Fibroblast of pulmonary artery (primary cell): ENCODE results near the gene ZDHHC14.

Experiments used
- DNase-seq: peaks from one replicate; pipeline ENCODE4 v3.0.0-alpha.2; 2010; ENCODE audit warnings: low read depth
- H3K4me3 ChIP-seq: replicated peaks from 2 replicates; pipeline ENCODE4 v1.5.1; 2011; ENCODE audit warnings: low read depth, mild to moderate bottlenecking, control low read depth, low read length, moderate library complexity
- TF ChIP-seq, protein P1 (sequence below): IDR thresholded peaks from 2 replicates; pipeline ENCODE4 v1.5.1; 2011; ENCODE audit warnings: mild to moderate bottlenecking, control low read depth, low read length, inconsistent platforms; ENCODE audit errors: missing control alignments

ZDHHC14 gene

DNA sequence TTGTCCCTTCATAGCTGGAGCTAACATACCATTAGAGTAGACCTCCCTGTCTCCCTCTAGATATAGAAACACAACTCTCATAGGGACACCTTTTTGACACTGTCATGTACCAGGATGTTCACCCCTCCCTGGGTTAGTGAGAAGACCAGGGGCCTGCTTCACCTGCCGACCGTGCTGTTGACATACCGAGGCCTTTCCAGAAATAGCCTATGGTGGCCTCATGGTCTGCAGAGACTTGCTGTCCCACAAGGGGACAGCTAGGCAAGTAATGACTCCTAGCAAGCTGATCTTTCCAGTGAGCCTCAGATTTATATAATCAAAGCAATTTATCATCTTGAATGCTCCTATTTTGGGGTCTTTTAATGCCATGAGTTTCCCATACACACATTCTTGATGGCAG is 15.0 kb downstream of the ZDHHC14 start:
- H3K4me3 ChIP-seq = no peak overlapping the region
- TF ChIP-seq, protein P1, sequence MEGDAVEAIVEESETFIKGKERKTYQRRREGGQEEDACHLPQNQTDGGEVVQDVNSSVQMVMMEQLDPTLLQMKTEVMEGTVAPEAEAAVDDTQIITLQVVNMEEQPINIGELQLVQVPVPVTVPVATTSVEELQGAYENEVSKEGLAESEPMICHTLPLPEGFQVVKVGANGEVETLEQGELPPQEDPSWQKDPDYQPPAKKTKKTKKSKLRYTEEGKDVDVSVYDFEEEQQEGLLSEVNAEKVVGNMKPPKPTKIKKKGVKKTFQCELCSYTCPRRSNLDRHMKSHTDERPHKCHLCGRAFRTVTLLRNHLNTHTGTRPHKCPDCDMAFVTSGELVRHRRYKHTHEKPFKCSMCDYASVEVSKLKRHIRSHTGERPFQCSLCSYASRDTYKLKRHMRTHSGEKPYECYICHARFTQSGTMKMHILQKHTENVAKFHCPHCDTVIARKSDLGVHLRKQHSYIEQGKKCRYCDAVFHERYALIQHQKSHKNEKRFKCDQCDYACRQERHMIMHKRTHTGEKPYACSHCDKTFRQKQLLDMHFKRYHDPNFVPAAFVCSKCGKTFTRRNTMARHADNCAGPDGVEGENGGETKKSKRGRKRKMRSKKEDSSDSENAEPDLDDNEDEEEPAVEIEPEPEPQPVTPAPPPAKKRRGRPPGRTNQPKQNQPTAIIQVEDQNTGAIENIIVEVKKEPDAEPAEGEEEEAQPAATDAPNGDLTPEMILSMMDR = no peak
- DNase-seq = no peak

DNA sequence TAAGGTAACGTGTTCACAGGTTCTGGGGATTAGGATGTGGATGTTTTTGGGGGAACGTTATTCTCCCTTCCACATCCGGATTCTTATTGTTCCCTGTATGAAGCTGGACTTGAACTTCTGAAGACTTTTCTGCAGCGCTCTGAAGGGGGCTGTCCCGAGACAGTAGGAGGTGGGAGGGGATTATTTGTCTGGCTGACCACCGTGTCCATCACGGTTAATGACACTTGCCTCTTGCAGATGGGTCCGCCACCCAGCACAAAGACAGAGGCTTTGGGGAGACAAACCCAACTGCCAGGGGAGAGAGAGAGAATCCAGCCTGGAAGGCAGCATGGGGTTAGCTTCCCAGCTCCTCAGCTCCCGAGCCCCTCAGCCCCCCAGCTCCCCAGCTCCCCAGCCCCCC is 16.7 kb downstream of the ZDHHC14 start:
- TF ChIP-seq, protein P1 = no peak
- DNase-seq = no peak
- H3K4me3 ChIP-seq = no peak overlapping the region

DNA sequence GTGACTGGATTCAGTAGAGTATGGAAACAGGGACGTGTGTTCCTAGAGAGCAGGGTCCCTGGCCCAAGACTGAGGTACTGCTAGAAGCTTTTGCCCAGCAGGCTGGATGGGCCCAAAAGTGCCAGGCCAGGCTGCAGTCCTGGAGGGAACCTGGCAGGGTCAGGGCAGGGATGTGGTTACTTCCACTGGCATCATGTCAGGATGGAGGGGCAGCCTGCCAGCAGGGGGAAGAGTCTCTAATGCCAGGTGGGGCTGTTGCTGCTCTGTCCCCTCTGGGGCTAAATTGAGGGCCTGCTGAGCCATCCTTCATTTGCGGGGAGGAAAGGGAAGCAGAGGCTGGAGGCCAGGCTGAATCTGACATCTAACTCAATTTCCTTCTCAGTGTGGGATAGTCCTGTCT is 17.2 kb downstream of the ZDHHC14 start:
- TF ChIP-seq, protein P1 = no peak

DNA sequence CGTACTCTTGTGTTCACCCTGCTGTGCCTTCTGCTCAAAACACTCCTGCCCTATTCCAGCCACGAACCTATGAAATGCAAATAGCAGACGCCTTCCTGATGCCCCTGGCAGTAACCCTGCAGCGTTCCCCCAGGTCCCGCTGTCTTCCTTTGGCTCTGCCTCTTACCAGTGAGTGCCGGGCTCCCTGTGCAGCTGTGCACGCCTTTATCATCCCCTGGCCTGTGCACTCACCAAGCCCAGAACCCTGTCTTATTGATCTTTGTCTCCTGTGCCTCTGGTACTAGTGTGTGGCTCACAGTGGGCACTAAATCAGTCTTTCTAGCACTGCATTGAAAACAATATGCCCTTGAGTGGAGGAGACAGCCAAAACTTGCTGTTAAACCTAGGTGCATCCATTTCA is 19.7 kb downstream of the ZDHHC14 start:
- no peak overlapping the region for H3K4me3 ChIP-seq
- TF ChIP-seq, protein P1 = no peak
- DNase-seq = no peak

More for the DNA sequence above, 17.2 kb downstream of the ZDHHC14 start:
- no peak for DNase-seq
- no peak overlapping the region for H3K4me3 ChIP-seq

DNA sequence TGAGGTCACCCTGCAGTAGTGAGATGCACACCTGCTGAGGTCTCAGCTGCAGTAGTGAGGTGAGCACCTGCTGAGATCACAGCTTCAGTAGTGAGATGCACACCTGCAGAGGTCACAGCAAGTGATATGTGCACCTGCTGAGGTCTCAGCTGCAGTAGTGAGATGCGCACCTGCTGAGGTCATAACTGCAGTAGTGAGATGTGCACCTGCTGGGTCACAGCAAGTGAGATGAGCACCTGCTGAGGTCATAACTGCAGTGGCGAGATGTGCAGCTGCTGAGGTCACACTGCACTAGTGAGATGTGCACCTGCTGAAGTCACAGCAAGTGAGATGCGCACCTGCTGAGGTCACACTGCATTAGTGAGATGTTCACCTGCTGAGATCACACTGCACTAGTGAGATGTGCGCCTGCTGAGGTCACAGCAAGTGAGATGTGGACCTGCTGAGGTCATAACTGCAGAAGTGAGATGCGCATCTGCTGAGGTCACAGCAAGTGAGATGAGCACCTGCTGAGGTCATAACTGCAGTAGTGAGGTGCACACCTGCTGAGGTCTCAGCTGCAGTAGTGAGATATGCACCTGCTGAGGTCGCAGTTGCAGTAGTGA is 20.8 kb downstream of the ZDHHC14 start:
- DNase-seq = no peak
- TF ChIP-seq, protein P1 = no peak
- no peak overlapping the region for H3K4me3 ChIP-seq

DNA sequence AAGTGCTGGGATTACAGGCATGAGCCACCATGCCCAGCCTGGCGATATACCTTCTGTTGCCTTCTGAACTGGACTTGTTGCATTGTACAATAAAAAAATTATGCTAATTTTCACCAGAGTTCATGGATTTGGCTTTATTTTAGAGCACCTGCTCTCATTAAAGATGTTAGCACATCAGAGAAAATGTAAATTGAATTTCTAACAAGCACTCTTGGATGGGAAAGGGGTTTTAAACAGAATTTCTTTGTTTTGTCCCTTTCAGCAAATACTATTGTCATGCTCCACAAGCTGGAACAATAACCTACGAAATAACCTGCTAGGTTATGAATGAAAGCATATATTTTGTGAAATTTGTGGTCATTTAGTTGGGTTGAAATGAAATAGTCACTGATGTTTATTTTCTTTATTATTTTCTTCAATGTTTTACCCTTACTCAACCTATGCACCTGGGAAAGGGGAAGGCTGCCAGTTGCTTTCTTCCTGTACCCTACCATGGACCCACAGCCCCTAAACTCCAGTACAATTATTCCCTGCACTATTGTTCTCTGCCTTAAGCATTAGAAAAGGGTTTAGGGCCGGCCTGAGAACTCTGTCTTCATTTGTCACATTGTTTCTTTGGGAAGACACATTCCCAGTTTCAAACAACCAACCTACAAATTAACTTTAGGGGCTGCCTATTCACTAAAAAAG is 22.2 kb downstream of the ZDHHC14 start:
- TF ChIP-seq, protein P1 = no peak

DNA sequence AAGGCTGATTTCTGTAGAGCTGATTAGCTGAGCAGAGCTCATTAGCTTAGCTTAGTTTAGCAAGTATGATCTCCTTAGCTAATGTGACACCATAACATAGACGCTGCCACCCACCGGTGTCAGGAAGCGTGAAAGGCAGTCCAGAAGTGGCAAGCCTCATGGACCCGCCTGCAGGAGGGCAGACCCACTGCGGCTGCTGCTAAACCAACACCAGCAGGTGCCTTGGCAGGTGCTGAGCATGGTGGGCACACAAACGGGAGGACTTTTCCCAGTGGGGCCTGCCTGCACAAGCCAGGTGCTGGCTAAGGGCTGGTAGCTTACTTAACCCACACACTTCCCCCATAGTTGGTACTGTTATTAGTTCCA is 22.7 kb downstream of the ZDHHC14 start:
- DNase-seq = no peak
- TF ChIP-seq, protein P1 = no peak
- H3K4me3 ChIP-seq = no peak overlapping the region

More for the DNA sequence above, 22.2 kb downstream of the ZDHHC14 start:
- no peak for DNase-seq
- H3K4me3 ChIP-seq = no peak overlapping the region
